Muscle of leg (tissue), 11 donors: ENCODE results near the gene TRAPPC12. TPM values are rescaled to one million over a fixed set of nuclear protein-coding genes. Genes with fewer than 3 reads are reported as not detected.

ENCODE experiments used
- DNase-seq: peaks from one replicate; pipeline ENCODE4 v3.0.0; 2013
- H3K27ac ChIP-seq: one replicate; pipeline ENCODE4 v1.5.1; 2013; ENCODE audit warnings: mild to moderate bottlenecking, low read length, control low read depth
- H3K27me3 ChIP-seq: one replicate; pipeline ENCODE4 v1.6.1; 2013; ENCODE audit warnings: low read length; ENCODE audit not compliant: control insufficient read depth, insufficient read depth
- H3K36me3 ChIP-seq: one replicate; pipeline ENCODE4 v1.6.1; 2013; ENCODE audit warnings: low read length; ENCODE audit not compliant: control insufficient read depth, insufficient read depth
- H3K4me1 ChIP-seq: one replicate; pipeline ENCODE4 v1.6.1; 2013; ENCODE audit warnings: low read length; ENCODE audit not compliant: control insufficient read depth, insufficient read depth
- H3K4me3 ChIP-seq: one replicate; pipeline ENCODE4 v1.5.1; 2013; ENCODE audit warnings: low read length, control low read depth
- H3K9me3 ChIP-seq: replicated peaks from 2 replicates; pipeline ENCODE4 v1.6.1; 2013; ENCODE audit warnings: low read depth, low read length; ENCODE audit not compliant: control insufficient read depth
- WGBS: methylation state at CpG from one replicate; pipeline ENCODE4 v1.1.5; 2013; ENCODE audit warnings: missing lambda C conversion rate; ENCODE audit not compliant: insufficient coverage; 5-methylcytosine and 5-hydroxymethylcytosine counted together
- polyA plus RNA-seq, 8 donors: library from polyadenylated mRNA; unstranded; fragments of 120-200 nt; gene quantifications; one replicate each; pipeline versions ENCODE4 v1.2.1 to v1.2.3, GENCODE V29; 2013; ENCODE audit warnings: inconsistent platforms in 1 of 8, low replicate concordance in 1 of 8; ENCODE audit not compliant: insufficient read length in 8 of 8, insufficient read depth in 1 of 8
- total RNA-seq: library from RNA; stranded (reverse); fragments of 120-200 nt; gene quantifications from one replicate; pipeline ENCODE4 v1.2.4, GENCODE V29; 2013

The TRAPPC12 gene
- total and polyA plus RNA-seq, 9 donors = 55.5 to 83.7 (median 66.0) TPM

- Histone ChIP-seq H3K36me3 (peaks cover 6% of the 10 kb centered on the region), H3K9me3 (no peaks in the 10 kb centered on the region), H3K27me3 (no peaks in the 10 kb centered on the region), H3K27ac (no peak overlapping the region), H3K4me3 (no peak overlapping the region), H3K4me1 (peaks cover 8% of the 10 kb centered on the region)
- no peak for DNase-seq
- 80% methylated on average over 39 of the region's 40 CpGs for WGBS
These were observed 148.6 kb downstream of the TRAPPC12 start for GRCh38 chr2:3527886-3528785.

Other genes with a start within 250 kb of the TRAPPC12 start
- 19.0 TPM for gene EIPR1, start 1.9 kb upstream of the TRAPPC12 start, total RNA-seq
- gene EIPR1, start 1.9 kb upstream of the TRAPPC12 start, polyA plus RNA-seq = 10 to 100 TPM; 16.9 to 22.8 (median 18.3) TPM
- gene ADI1, start 139.8 kb downstream of the TRAPPC12 start, total RNA-seq = 48.5 TPM
- 10 to 100 TPM; 50.5 to 66.1 (median 56.3) TPM for gene ADI1, start 139.8 kb downstream of the TRAPPC12 start, polyA plus RNA-seq
- 17.2 TPM for gene RNASEH1, start 178.6 kb downstream of the TRAPPC12 start, total RNA-seq
- gene RNASEH1, start 178.6 kb downstream of the TRAPPC12 start, polyA plus RNA-seq = 10 to 100 TPM; 13.6 to 22.7 (median 20.1) TPM
- gene RPS7, start 195.6 kb downstream of the TRAPPC12 start, total RNA-seq = 3,131 TPM
- 1,000 to 10,000 TPM; 1,830 to 2,403 (median 2,039) TPM for gene RPS7, start 195.6 kb downstream of the TRAPPC12 start, polyA plus RNA-seq
- 0.18 TPM for gene COLEC11, start 215.4 kb downstream of the TRAPPC12 start, total RNA-seq
- gene COLEC11, start 215.4 kb downstream of the TRAPPC12 start, polyA plus RNA-seq = 1 to 10 TPM in 1 of 8 donors, under 1 TPM in 6, not detected in 1; 0.14 to 1.3 (median 0.45) TPM